Activated gamma-delta T cell (primary cell): ENCODE results near the gene ADGRE2.

Experiments
- DNase-seq: peaks from one replicate; lab custom pipeline; 2025; lab: John Stamatoyannopoulos, UW

ADGRE2 gene

GRCh38 chr19:14733574-14733973 lies 44.8 kb downstream of the ADGRE2 start:
- no peak for DNase-seq

GRCh38 chr19:14732510-14732909 lies 45.9 kb downstream of the ADGRE2 start:
- DNase-seq: no peak

GRCh38 chr19:14731200-14731599 lies 47.2 kb downstream of the ADGRE2 start:
- DNase-seq: no peak

- no peak for DNase-seq
Observed at GRCh38 chr19:14728595-14728994, 49.8 kb downstream of the ADGRE2 start.

GRCh38 chr19:14722127-14722526 lies 56.2 kb downstream of the ADGRE2 start:
- no peak for DNase-seq

GRCh38 chr19:14719162-14719561 lies 59.2 kb downstream of the ADGRE2 start:
- no peak for DNase-seq

- DNase-seq: no peak
Observed at GRCh38 chr19:14718522-14719116, 59.7 kb downstream of the ADGRE2 start.

- no peak for DNase-seq
Observed at GRCh38 chr19:14715841-14716240, 62.5 kb downstream of the ADGRE2 start.

- no peak for DNase-seq
Observed at GRCh38 chr19:14704450-14704849, 73.9 kb downstream of the ADGRE2 start.

- no peak for DNase-seq
Observed at GRCh38 chr19:14703833-14704232, 74.5 kb downstream of the ADGRE2 start.

- no peak for DNase-seq
Observed at GRCh38 chr19:14700711-14701375, 77.5 kb downstream of the ADGRE2 start.

GRCh38 chr19:14699641-14700040 lies 78.7 kb downstream of the ADGRE2 start:
- no peak for DNase-seq

GRCh38 chr19:14695471-14695870 lies 82.9 kb downstream of the ADGRE2 start:
- no peak for DNase-seq

- DNase-seq: no peak
Observed at GRCh38 chr19:14694641-14695266, 83.6 kb downstream of the ADGRE2 start.

GRCh38 chr19:14689598-14690503 lies 88.5 kb downstream of the ADGRE2 start, which contains the start of gene ZNF333:
Gene ZNF333 (plus strand): TSS chr19:14690048. CDS start chr19:14693492, 3,444 bp downstream.
- peak; percentile 90 for DNase-seq

- DNase-seq: no peak
Observed at GRCh38 chr19:14686411-14686810, 91.9 kb downstream of the ADGRE2 start.

- DNase-seq: no peak
Observed at GRCh38 chr19:14683439-14683838, 94.9 kb downstream of the ADGRE2 start.
